Measurements from ENCODE around the gene MATR3. TPM values are rescaled to one million over a fixed set of nuclear protein-coding genes. Genes with fewer than 3 reads are reported as not detected.

The MATR3 gene
- total RNA-seq, 3 donors from 2014 or later: 213 to 349 (median 279) TPM

- Histone ChIP-seq H3K27me3 (no peaks in the 10 kb centered on the region), H3K9me3 (no peaks in the 10 kb centered on the region), H3K4me1 (no peaks in the 10 kb centered on the region), H3K36me3 (peaks cover 3% of the 10 kb centered on the region), H3K4me3 (no peak overlapping the region), H3K27ac (no peak overlapping the region)
- intact Hi-C loops (cut with DNase I; ENCODE audit: low total_unique reads): no loop called here
- TF ChIP-seq POLR2A (IDR thresholded peaks at IDR 0.05) (no peak), CTCF (IDR thresholded peaks at IDR 0.05) (no peak), POLR2AphosphoS5 (IDR thresholded peaks at IDR 0.05) (no peak)
- DNase-seq (ENCODE audit: low spot score in 2 of 2): no peak
Observed at GRCh38 chr5:139364466-139364865, 70.9 kb downstream of the MATR3 start.

- intact Hi-C loops (cut with DNase I; ENCODE audit: low total_unique reads): no loop called here
- no peak for DNase-seq (ENCODE audit: low spot score in 2 of 2)
- Histone ChIP-seq H3K27me3 (no peaks in the 10 kb centered on the region), H3K9me3 (no peaks in the 10 kb centered on the region), H3K27ac (no peak overlapping the region), H3K36me3 (peaks cover 3% of the 10 kb centered on the region), H3K4me1 (no peaks in the 10 kb centered on the region), H3K4me3 (no peak overlapping the region)
- TF ChIP-seq POLR2A (IDR thresholded peaks at IDR 0.05) (no peak), CTCF (IDR thresholded peaks at IDR 0.05) (no peak), POLR2AphosphoS5 (IDR thresholded peaks at IDR 0.05) (no peak)
Observed at GRCh38 chr5:139368613-139369012, 75.1 kb downstream of the MATR3 start.

- intact Hi-C loops (cut with DNase I; ENCODE audit: low total_unique reads): no loop called here
- Histone ChIP-seq H3K9me3 (no peaks in the 10 kb centered on the region), H3K4me1 (no peaks in the 10 kb centered on the region), H3K36me3 (no peaks in the 10 kb centered on the region), H3K27me3 (no peaks in the 10 kb centered on the region), H3K27ac (no peak overlapping the region), H3K4me3 (no peak overlapping the region)
- TF ChIP-seq POLR2A (IDR thresholded peaks at IDR 0.05): no peak
- no peak for TF ChIP-seq POLR2AphosphoS5 (IDR thresholded peaks at IDR 0.05)
- no peak for TF ChIP-seq CTCF (IDR thresholded peaks at IDR 0.05)
- DNase-seq (ENCODE audit: low spot score in 2 of 2): no peak
Observed at GRCh38 chr5:139369181-139369580, 75.6 kb downstream of the MATR3 start.

- peak in 1 of 2 donors; percentile 12 for DNase-seq (ENCODE audit: low spot score in 2 of 2)
- Histone ChIP-seq H3K4me3 (no peak overlapping the region), H3K4me1 (no peaks in the 10 kb centered on the region), H3K27ac (no peak overlapping the region), H3K9me3 (no peaks in the 10 kb centered on the region), H3K27me3 (no peaks in the 10 kb centered on the region), H3K36me3 (no peaks in the 10 kb centered on the region)
- TF ChIP-seq CTCF (IDR thresholded peaks at IDR 0.05) (no peak), POLR2AphosphoS5 (IDR thresholded peaks at IDR 0.05) (no peak), POLR2A (IDR thresholded peaks at IDR 0.05) (no peak)
- intact Hi-C loops (cut with DNase I; ENCODE audit: low total_unique reads): no loop called here
Observed at GRCh38 chr5:139371482-139372435, 78.2 kb downstream of the MATR3 start.

GRCh38 chr5:139374909-139375308, 81.4 kb downstream of the MATR3 start:
- Histone ChIP-seq H3K4me1 (no peaks in the 10 kb centered on the region), H3K9me3 (no peaks in the 10 kb centered on the region), H3K36me3 (no peaks in the 10 kb centered on the region), H3K27ac (peak overlapping the region; percentile 78 to 80), H3K4me3 (no peak overlapping the region), H3K27me3 (no peaks in the 10 kb centered on the region)
- TF ChIP-seq POLR2AphosphoS5 (IDR thresholded peaks at IDR 0.05) (no peak), POLR2A (IDR thresholded peaks at IDR 0.05) (no peak), CTCF (IDR thresholded peaks at IDR 0.05) (no peak)
- DNase-seq (ENCODE audit: low spot score in 2 of 2): no peak
- intact Hi-C loops (cut with DNase I; ENCODE audit: low total_unique reads): no loop called here

All from breast epithelium (tissue), 4 donors.